ENCODE data around the gene DDHD1.

DNA sequence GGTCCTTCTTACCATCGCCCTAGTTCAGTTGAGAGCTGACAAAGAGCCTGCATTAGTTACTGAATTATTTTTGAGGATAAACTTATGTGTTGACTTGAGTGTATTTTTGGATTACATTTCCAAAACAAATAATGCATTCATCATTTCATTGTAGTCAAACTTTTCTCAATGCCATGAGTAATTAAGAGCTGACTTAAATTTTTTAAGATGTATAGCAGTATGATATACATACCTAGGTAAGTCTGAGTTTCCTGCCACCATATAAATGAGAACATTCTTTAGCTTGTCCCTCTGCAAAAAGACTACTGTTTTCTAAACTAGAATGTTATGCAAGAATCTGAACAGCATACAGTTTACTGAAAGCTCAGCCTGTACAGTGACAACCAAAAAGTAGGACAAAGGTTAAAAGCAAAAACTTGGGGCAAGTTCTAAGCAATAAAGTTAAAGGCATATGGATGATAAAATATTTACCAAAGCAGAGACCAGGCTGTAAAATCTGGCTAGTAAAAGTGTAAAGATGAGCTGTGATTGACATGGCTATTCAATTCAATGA lies 120.2 kb downstream of the DDHD1 start:
- no peak for TF ChIP-seq CTCF (IDR thresholded peaks at IDR 0.05; ENCODE audit: borderline replicate concordance, extremely low read depth, low read length, poor library complexity, severe bottlenecking)
- no peak for TF ChIP-seq EZH2 (IDR thresholded peaks at IDR 0.05; ENCODE audit: borderline replicate concordance, low read depth, low read length, severe bottlenecking)
